ENCODE results near the gene DNAJB4.
"Not testable (repeated sequence)": the region's sequence is repeated elsewhere in the genome, so short reads cannot be mapped to it uniquely, and the experiment has no call there.

DNAJB4 gene

GRCh38 chr1:77978969-77979876, 25.5 kb upstream of the DNAJB4 start, which contains the start of gene FUBP1:
Gene FUBP1, minus strand, starts transcription at chr1:77979072. Its CDS starts 68 bp downstream, at chr1:77979004.
- DNase-seq (ENCODE audit: insufficient read length, low spot score) (peak; percentile 44), FAIRE-seq (no peak)
- peak; percentile 50 for TF ChIP-seq CTCF (IDR thresholded peaks at IDR 0.05; ENCODE audit: insufficient read depth, missing control alignments)

GRCh38 chr1:77983352-77983996, 21.3 kb upstream of the DNAJB4 start:
- not testable (repeated sequence) for FAIRE-seq; DNase-seq (ENCODE audit: insufficient read length, low spot score)

DNA sequence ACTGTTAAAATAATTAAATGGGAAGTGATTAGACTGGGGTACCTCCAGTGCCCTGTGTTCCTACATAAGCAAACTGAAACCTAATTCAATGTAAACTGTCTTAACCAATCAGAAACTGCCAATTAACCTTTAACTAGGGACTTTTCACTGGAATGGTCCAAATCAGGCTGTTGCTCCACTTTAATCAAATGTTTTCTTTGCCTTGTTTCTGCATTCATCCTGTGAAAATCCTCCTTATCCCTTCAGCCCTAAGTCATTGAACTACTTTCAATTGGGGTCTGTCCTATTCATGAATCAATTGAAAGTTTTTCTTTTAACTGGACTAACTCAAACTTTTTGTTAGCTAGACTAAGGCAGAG, 20.8 kb upstream of the DNAJB4 start:
- no peak for TF ChIP-seq CTCF (IDR thresholded peaks at IDR 0.05; ENCODE audit: insufficient read depth, missing control alignments)
- no peak for FAIRE-seq
- no peak for DNase-seq (ENCODE audit: insufficient read length, low spot score)

GRCh38 chr1:77984629-77985028, 20.1 kb upstream of the DNAJB4 start:
- no peak for TF ChIP-seq CTCF (IDR thresholded peaks at IDR 0.05; ENCODE audit: insufficient read depth, missing control alignments)
- peak; percentile 29 for FAIRE-seq
- DNase-seq (ENCODE audit: insufficient read length, low spot score): no peak

DNA sequence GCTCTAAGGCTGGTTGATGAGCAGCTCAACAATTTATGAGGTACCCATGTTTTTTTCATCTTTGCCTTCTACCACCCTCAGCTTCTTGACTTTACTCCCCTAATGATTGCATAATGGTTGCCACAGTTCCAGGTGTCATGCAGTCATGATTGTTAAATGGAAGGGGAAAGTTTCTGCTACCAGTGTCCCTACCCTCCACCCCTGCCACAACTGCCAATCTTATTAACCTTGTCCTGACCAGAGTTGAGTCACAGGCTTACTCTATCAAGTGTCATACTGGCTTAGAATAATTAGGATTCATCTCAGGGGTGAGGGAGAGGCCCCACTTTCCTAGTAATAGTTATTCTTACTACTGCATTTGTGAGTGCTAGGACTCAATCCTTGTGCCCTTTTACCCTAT, 17.9 kb upstream of the DNAJB4 start:
- no peak for TF ChIP-seq CTCF (IDR thresholded peaks at IDR 0.05; ENCODE audit: insufficient read depth, missing control alignments)
- FAIRE-seq (no peak), DNase-seq (ENCODE audit: insufficient read length, low spot score) (no peak)

DNA sequence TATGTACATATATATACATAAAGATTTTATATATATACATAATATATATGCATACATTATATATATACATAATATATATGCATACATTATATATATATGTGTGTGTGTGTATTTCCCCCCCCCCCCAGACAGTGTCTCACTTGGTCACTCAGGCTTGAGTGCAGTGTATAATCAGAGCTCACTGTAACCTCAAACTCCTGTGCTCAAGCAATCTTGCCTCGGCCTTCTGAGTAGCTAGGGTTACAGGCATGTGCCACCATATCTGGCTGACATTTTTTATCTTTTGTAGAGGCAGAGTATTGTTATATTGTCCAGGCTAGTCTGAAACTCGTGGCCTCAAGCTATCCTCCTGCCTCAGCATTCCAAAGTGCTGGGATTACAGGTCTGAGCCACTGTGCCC, 16.8 kb upstream of the DNAJB4 start:
- no peak for FAIRE-seq

GRCh38 chr1:77989744-77990143, 15.0 kb upstream of the DNAJB4 start:
- DNase-seq (ENCODE audit: insufficient read length, low spot score): no peak
- no peak for TF ChIP-seq CTCF (IDR thresholded peaks at IDR 0.05; ENCODE audit: insufficient read depth, missing control alignments)
- FAIRE-seq: no peak

More for the DNA sequence above, 16.8 kb upstream of the DNAJB4 start:
- DNase-seq (ENCODE audit: insufficient read length, low spot score): no peak
- no peak for TF ChIP-seq CTCF (IDR thresholded peaks at IDR 0.05; ENCODE audit: insufficient read depth, missing control alignments)

Measured in D721Med (cell line).